ENCODE results near the gene GRIK2.

DNA sequence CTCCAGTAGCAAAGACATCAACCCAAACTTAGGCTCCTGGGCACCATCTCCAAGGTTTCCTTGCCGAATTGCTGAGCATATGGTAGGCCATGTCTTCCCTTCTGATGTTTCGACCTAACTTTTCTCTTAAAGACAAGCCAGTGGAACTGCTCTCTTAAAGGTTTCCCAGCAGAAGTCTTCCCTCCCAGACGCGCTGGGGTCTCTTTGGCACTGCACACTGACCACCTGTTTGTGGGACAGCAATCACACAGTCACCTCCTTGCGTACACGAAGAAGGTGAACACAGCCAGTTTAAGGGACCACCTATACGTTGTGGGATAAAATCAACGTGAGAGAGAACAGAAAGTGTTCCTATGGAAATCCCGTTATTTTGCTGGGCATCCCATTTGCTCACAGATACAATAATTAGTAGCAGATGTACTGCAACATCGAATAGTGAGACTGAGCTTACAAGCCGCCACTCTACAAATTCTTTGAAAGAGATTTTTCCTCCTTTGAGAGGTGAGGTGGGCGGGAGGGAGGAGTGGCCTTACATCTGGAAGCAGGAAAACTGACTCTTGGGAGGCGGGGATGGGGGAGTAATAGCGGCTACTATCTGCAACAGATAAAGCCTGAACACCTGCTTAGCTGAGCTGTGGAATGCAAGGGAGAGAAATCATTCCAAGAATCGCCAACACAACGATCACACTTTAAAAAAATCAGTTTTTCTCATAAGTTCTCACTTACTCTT lies 9.9 kb downstream of the GRIK2 start:
- TF ChIP-seq POLR2A (IDR thresholded peaks at IDR 0.05; ENCODE audit: low read depth) (no peak), POLR2AphosphoS5 (IDR thresholded peaks at IDR 0.05) (no peak), EP300 (IDR thresholded peaks at IDR 0.05) (no peak)
- TF ChIP-seq, protein P1, sequence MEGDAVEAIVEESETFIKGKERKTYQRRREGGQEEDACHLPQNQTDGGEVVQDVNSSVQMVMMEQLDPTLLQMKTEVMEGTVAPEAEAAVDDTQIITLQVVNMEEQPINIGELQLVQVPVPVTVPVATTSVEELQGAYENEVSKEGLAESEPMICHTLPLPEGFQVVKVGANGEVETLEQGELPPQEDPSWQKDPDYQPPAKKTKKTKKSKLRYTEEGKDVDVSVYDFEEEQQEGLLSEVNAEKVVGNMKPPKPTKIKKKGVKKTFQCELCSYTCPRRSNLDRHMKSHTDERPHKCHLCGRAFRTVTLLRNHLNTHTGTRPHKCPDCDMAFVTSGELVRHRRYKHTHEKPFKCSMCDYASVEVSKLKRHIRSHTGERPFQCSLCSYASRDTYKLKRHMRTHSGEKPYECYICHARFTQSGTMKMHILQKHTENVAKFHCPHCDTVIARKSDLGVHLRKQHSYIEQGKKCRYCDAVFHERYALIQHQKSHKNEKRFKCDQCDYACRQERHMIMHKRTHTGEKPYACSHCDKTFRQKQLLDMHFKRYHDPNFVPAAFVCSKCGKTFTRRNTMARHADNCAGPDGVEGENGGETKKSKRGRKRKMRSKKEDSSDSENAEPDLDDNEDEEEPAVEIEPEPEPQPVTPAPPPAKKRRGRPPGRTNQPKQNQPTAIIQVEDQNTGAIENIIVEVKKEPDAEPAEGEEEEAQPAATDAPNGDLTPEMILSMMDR (IDR thresholded peaks at IDR 0.05): no peak

Data from esophagus muscularis mucosa (tissue), 4 donors.